GM18873 (cell line): ENCODE data around the gene ATXN1.

Experiments
- ATAC-seq: cut with Tn5 transposase; IDR thresholded peaks from one replicate; pipeline ENCODE4 v1.9.1; 2021; ENCODE audit warnings: mild to moderate bottlenecking, moderate library complexity, moderate number of reproducible peaks; ENCODE audit not compliant: unreplicated experiment, low FRiP score

The ATXN1 gene

GRCh38 chr6:16432075-16433032 lies 328.9 kb downstream of the ATXN1 start:
- ATAC-seq: peak; percentile 52

DNA sequence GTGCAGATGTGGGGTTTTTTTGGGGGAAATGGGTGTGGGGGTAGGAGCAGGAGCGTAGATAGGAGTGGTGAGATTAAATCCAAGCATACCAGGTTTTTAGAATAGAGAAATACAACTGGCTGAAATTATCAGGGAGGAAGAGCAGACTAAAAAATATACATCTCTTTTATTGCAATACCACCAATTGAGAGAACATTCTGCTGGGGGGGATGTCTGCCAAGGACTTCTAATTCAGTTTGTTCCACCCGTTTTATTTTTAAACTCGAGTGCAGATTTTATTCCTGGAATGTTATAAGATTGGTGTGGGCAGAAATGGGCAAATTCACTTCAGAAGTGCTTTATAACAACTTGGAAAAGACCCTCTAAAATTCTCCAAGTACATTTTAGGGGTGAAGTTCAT lies 330.2 kb downstream of the ATXN1 start:
- ATAC-seq: no peak

GRCh38 chr6:16430391-16431089 lies 330.7 kb downstream of the ATXN1 start:
- no peak for ATAC-seq

DNA sequence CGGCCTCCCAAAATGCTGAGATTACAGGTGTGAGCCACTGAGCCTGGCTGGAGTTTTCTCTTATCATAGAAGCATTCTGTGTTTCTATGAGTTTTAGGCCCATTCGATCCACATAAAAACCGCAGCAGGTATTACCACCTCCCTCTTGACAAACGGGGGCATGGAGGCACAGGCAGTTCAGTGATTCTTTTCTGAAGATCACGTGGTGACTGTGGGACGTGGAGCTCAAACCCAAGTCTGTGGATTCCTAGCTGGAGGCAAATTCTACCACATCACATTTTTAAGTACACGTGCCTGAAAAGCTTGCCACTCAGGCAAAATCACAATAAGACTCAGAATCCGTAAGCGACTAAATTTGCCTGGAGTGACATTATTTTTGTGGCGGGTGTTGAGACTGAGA lies 331.6 kb downstream of the ATXN1 start:
- ATAC-seq: no peak

- no peak for ATAC-seq
Measured at GRCh38 chr6:16427124-16427523, 334.1 kb downstream of the ATXN1 start.

DNA sequence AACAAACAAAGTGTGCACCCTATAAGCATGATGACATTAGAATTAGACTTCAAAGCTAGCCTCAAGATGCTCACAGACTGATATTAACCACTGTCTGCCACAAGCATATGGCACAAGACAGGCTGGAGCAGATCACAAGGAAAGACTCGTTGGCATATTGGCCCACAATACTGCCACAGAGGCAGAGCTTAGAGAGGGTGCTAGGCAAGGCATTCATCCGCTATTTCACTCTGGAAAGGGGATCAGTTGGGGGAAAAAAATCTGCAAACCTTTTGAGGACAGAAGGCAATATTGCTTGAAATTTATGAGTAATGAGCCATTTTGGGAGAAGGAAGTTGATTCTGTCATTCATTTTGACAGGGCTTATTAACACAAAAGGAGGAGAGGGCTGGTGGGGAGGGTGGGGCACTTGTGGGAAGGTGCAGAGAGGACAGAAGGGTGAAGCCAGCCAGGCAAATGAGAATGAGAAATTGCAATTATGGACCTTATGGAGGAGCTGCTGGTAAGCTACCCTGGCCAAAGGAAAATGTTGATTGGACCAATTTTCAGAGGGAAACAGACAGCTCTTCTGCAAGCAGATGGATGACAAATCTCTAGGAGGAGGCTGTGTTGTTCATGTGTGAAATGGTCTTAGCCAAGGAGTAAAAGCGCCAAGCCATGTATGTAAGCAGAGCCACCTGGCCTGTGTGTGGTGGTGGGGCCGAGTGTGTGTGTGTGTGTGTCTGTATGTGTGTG lies 335.2 kb downstream of the ATXN1 start:
- ATAC-seq: no peak

DNA sequence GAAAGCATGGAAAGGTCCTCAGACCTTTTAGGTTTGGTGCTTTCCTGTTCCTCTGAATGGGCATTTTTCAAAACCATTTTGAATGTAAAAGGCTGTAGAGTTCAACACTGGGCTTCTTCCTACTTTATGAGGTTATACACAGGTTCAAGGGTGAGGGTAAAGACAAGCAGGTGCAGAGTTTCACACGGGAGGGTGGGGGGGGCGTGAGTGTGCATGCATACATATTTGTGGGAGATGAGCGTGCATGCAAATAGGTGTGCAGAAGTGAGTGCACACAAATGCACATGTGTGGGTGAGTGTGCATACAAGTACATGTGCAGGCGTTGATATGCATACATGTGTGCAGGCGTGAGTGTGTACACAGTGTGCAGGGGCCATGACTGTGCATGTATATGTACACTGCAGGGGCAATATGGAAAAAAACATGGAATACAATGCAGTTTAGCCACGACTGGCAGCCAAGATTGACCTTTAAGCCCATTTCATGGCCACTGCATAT lies 339.7 kb downstream of the ATXN1 start:
- peak; percentile 8 for ATAC-seq

- ATAC-seq: peak; percentile 69
Measured at GRCh38 chr6:16420715-16421461, 340.4 kb downstream of the ATXN1 start.

GRCh38 chr6:16420337-16420714 lies 340.9 kb downstream of the ATXN1 start:
- ATAC-seq: no peak

GRCh38 chr6:16419636-16420336 lies 341.5 kb downstream of the ATXN1 start:
- peak; percentile 53 for ATAC-seq

- no peak for ATAC-seq
Measured at GRCh38 chr6:16418151-16418550, 343.1 kb downstream of the ATXN1 start.

DNA sequence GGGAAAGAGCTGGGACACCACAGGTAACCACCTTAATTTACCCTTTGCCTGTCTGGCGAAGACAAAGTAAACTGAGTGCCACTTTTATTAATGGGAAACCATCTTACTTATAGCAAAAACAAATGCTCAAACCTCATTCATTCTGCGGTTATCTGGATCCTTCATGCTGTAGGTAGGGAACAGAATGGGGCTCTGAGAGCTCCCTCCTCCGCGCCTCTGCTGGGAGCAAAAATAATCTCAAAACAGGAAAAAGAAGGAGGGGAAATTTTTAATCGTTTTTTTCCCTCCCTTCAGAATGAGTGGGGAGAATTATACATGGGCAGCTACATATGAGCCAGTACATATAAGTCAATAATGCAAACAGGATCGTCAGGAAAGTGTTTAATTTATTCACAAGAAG lies 345.6 kb downstream of the ATXN1 start:
- no peak for ATAC-seq

- ATAC-seq: peak; percentile 64
Measured at GRCh38 chr6:16414205-16414604, 347.1 kb downstream of the ATXN1 start.

DNA sequence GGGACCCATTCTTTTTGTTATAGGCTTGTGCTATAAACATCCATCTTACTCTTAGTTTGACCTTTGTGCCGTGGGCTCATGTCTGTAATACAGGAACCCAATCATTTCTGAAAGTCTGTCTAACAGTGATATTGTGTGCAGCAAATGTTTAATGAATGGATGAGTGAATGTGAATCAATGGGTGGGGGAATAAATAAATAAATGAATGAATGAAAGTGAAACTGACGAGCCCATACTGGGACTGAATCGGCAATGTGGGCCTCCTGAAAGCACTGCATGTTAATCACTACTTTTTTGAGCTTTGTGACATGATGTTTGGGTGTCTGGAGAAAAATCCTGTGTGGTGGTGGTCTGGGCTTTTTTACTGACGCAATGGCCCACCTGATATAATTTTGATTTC lies 347.9 kb downstream of the ATXN1 start:
- no peak for ATAC-seq

DNA sequence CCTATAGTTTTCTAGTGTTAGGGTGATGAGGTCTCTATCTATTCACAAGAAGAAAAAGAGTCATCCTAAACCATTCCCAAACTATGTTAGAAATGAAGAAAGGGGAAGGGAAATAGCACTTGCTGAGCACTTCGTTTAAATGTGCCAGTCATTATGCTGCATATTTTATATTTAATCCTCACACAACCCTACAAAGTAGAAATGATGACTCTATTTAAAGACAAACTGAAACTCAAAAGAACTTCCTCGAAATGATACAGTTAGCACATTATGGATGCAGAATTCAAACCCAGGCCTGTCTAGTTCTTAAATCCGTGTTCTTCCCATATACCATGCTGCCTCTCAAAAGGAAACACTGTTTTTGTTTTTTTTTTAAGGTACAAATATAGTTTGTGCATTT lies 348.3 kb downstream of the ATXN1 start:
- ATAC-seq: no peak

- ATAC-seq: no peak
Measured at GRCh38 chr6:16412171-16412570, 349.1 kb downstream of the ATXN1 start.

DNA sequence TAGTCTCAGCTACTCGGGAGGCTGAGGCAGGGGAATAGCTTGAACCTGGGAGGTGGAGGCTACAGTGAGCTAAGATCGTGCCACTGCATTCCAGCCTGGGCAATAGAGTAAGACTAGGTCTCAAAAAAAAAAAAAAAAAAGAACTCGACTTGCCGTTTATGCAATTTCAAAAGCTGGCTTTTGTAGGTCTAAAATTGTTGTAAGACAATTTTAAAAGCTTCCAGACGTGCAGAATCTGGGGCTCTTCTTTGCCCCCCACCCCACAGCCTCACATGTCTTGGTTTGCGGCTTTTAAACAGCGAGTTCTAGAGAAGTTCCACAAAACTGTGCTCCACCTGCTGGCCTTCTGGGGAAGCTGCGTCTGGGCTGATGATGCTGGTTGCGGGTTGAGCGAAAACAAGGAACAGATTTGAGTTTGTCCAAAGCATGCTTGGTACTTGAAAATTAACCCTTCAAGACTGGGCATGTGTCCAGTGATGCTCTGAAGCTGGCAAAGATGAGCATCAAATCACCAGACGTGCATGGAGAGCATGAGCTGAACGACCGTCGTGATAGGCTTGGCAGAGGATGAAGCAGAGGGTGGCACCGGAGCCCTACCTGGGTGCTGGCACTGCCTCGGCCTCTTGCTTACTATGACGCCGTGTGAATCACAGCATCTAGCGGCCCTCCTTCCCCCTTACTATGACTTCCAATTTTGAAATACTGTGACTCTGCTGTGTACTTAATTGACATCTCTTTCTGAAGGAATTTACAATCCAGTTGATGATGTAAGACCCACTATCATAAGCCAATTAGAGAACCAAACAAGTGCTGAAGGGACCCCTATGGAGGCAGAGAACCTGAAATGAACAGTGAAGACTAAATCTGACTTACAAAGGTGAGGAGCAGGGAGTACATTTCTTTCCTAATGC lies 351.5 kb downstream of the ATXN1 start:
- no peak for ATAC-seq

DNA sequence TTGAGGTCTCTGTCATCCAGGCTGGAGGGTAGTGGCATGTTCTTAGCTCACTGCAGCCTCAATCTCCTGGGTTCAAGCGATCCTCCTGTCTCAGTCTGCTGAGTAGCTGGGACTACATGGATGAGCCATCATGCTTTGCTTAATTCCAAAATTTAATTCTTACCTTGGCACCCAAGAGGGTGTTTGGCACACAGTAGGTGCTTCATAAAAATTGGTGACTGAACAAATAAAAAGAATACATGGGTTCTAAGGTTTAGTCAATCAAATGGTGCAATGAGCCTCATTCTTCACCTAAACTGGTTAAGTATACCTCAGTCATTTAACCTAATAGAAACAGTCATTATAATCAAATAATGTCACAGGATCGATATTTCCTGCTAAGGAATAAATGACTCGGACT lies 352.5 kb downstream of the ATXN1 start:
- ATAC-seq: no peak

DNA sequence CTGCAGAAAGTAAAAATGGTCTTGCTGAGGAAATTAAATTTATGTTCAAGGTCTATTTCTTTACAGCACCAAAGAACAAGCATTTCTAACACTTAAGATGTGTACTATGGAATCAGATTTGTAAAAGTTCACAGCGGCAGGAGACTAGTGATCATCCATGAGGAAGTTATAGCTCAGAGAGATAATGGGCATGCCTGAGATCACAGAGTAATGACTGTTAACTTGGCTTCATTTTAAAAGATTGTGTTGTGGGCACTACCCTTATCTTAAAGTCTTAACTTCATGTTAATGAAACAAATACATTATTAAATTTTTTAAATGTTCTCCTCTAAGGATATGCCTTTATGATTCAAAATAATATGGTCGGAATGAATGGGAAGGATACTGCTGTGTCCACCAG lies 354.3 kb downstream of the ATXN1 start:
- no peak for ATAC-seq
